HPDE6-E6E7 (cell line): ENCODE measurements around the gene MYO9B.
"Not testable (repeated sequence)": the region's sequence is repeated elsewhere in the genome, so short reads cannot be mapped to it uniquely, and the experiment has no call there.

Source experiments
- DNase-seq: peaks from one replicate; pipeline ENCODE4 v3.0.0; 2011; ENCODE audit warnings: missing footprints; ENCODE audit errors: extremely low spot score

The MYO9B gene

DNA sequence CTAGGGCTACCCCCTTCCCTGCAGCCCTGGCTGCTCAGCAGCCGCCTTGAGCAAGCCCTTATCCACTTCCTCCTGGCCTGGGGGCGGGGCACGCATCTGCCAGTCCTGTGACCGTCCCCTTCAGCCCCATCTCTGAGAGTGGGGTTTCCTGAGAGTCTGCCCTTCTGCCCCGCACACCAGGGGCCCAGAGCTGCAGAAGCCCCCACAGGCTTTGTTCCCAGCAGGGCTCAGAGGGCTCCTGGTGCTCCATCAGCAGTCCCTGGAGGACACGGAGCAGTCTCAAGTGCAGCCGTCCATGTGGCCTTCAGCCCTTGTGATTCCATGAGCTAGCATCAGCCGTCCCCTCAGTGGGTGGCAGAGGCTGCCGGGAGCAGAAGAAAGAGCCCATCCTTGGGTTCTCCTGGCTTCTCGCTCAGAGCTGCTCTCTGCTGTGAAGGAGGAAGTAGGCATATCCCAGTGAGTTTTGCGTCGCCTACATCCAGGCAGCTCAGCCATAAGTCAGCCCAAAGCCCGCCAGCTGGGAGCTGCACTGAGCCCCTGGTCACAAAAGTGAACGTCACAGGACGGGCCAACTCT, 16.3 kb downstream of the MYO9B start:
- DNase-seq, result no peak

DNA sequence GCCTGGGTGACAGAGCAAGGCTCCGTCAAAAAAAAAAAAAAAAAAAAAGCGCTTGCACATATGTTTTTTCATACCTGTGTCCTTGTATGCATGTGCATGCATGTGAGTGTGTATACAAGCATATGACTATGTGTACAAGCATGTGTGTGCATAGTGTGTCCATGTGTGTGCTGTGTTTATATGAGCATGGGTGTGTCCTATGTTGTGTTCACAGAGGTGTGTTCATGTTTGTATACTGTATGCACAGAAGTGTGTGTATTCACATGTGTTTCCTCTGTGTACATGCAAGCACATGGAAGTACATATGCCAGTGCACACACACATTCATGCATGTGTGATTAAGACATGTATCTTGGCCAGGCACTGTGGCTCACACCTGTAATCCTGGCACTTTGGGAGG, 17.1 kb downstream of the MYO9B start:
- no peak for DNase-seq

DNA sequence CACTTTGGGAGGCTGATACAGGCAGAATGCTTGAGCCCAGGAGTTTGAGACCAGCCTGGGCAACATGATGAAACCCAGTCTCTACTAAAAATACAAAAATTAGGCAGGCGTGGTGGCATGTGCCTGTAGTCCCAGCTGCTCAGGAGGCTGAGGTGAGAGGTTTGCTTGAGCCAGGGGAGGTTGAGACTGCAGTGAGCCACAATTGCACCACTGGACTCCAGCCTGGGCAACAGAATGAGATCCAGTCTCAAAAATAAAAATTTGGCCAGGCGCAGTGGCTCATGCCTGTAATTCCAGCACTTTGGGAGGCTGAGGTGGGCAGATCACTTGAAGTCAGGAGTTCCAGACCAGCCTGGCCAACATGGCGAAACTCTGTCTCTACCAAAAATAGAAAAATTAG, 19.1 kb downstream of the MYO9B start:
- not testable (repeated sequence) for DNase-seq

DNA sequence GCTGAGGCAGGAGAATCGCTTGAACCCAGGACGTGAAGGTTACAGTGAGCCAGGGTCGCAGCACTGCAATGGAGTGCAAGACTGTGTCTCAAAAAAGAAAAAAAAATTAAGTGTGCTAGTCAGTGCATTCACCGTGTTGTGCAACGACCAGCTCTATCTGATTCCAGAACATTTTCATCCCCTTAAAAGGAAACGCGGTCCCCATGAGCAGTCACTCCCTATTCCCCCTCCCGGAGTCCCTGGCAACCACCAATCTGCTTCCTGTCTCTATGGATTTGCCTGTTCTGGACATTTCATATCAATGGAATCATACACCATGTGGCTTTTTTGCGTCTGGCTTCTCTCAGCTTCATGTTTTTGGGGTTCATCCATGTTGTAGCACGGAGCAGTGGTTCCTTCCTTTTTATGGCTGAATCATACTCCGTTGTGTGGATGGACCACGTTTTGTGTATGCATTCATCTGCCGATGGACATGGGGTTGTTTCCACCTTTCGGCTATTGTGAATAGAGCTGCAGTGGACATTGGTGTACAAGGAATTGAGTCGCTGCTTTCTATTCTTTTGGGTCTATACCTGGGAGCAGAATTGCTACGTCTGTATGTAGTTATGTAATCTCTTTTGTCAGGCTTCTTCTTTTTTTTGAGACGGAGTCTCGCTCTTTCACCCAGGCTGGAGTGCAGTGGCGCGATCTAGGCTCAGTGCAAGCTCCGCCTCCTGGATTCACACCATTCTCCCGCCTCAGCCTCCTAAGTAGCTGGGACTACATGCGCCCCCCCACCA, 19.8 kb downstream of the MYO9B start:
- no peak for DNase-seq

GRCh38 chr19:17097593-17098126, 22.1 kb downstream of the MYO9B start:
- DNase-seq, result no peak

DNA sequence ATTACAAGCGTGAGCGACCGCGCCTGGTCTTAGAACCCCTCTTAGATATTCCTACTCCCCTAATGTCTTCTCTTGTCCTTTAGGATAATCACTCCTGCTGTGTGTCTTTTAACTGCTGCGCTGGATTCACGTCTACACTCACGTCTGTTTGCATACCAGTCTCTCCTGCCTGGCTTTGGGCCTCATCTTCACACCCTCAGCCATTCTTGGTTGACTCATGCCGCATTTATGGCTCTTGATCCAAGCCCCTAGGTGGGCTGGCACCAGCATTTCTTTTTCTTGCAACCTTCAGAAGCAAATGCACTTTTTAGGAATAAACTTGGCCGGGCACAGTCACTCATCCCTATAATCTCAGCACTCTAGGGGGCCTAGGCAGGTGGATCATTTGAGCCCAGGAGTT, 22.7 kb downstream of the MYO9B start:
- DNase-seq, result no peak

GRCh38 chr19:17101686-17102628, 26.4 kb downstream of the MYO9B start:
- DNase-seq, result no peak

- no peak for DNase-seq
These were observed 27.6 kb downstream of the MYO9B start for GRCh38 chr19:17103177-17103576.

GRCh38 chr19:17104679-17105078, 29.1 kb downstream of the MYO9B start:
- DNase-seq, result no peak

- DNase-seq, result no peak
These were observed 30.0 kb downstream of the MYO9B start for GRCh38 chr19:17105556-17105955.

- DNase-seq, result not testable (repeated sequence)
These were observed 31.4 kb downstream of the MYO9B start for GRCh38 chr19:17106964-17107363.

DNA sequence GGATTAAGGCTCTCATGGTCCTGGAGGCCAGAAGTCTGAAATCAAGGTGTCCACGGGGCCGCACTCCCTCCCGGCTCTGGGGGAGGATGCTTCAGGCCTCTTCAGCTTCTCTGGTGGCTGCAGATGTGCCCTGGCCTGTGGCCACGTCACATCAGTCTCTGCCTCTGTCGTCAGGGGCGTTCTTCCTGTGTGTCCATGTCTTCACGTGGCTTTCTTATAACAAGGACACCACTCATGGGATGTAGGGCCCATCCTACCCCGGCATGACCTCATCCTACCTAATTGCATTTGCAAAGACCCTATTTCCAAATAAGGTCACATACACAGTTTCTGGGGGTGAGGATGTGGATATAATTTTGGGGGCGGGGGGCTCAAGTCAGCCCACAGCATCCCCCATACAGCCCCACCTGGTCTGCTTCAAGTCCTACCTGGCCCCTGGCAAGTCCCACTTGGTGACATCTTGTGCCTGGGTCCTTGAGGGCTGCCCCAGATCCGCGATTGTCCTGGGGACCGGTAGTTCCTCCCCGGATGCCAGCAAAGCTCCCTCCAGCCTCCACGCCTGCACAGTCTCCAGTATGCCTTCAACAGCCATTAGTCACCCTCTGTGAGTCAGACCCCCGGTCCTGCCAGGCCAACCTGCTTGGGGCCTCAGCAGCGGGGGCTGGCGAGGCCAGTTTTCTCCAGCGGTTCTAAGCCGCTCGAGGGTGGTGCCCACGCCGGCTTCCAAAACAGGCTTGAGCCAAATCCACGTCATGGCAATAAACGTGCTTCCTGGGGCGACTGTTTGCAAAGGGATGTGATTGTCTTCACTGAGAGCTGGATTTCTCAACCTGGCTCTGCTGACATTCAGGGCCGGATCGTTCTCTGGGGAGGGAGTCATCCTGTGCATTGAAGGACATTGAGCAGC, 32.2 kb downstream of the MYO9B start:
- peak; percentile 98 for DNase-seq

- no peak for DNase-seq
These were observed 32.8 kb downstream of the MYO9B start for GRCh38 chr19:17108453-17108784.

GRCh38 chr19:17109300-17109699, 33.7 kb downstream of the MYO9B start:
- DNase-seq, result no peak

- DNase-seq, result no peak
These were observed 34.5 kb downstream of the MYO9B start for GRCh38 chr19:17109962-17110598.

DNA sequence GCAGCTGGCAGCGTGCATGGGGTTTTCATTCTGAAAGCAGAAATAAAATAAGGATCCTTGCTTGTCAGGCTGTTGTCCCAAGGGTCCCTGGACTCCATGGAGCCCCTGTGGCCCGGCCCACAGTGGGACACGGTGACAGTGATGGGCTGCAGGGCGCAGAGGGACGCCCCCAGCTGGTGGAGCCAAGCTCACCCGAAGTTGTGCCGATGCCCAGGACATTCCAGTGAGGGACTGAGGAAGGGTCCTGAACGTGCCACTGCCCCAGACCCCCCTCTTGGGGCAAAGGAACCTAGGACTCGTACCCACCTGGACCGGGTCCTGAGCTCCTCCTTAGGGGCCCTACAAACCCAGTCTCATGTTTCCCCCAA, 35.0 kb downstream of the MYO9B start:
- DNase-seq, result no peak

DNA sequence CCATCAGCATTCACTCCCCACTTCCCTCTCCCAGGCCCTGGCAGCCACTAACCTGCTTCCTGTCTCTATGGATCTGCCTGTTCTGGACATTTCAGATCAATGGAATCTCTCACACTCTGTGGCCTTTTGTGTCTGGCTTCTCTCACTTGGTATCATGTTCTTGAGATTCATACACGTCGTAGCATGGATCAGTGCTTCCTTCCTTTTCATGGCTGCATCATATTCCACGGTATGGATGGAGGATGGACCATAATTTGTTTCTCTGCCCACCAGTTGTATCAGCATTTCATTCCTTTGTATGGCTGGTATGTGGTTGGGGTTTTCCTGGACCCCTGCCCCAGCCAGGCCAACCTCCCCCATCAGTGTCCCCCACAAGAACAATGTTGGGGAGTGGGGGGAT, 36.2 kb downstream of the MYO9B start:
- DNase-seq, result no peak

GRCh38 chr19:17112271-17112670, 36.7 kb downstream of the MYO9B start:
- DNase-seq, result no peak

GRCh38 chr19:17112700-17113099, 37.1 kb downstream of the MYO9B start:
- no peak for DNase-seq

- DNase-seq, result no peak
These were observed 37.7 kb downstream of the MYO9B start for GRCh38 chr19:17113127-17113785.
